ENCODE data around the gene EWSR1. TPM values are rescaled to one million over a fixed set of nuclear protein-coding genes. Genes with fewer than 3 reads are reported as not detected.

The EWSR1 gene
- total RNA-seq, 2 donors from 2014 or later = 344 to 348 TPM

DNA sequence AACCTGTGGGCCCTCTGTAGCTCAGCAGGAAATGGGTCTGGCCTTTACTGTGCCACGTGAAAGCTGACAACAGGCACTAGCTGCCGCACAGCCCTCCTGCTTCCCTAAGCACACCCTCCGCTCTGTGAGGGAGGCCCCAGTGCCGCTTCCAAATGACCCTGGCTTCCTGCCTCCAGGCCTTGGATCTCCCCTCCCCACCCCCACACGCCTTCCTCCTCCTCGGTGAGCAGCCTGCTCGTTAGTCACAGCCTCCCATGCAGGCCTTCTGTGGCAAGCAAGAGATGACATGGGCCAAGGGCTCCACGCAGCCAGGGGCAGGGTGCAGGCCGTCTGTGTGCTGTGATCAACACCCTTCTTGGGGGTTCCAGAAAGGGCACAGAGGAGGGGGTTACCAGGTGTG, 62.7 kb downstream of the EWSR1 start:
- Mint-ChIP-seq H3K4me3 (no peak overlapping the region), H3K36me3 (no peaks in the 10 kb centered on the region), H3K27me3 (no peaks in the 10 kb centered on the region), H3K27ac (no peak overlapping the region), H3K4me1 (ENCODE audit: low read depth in 2 of 2) (peaks cover 0 to under 1% of the 10 kb centered on the region in 2 donors), H3K9me3 (no peaks in the 10 kb centered on the region)
- ATAC-seq (no peak), DNase-seq (ENCODE audit: low spot score) (no peak)

DNA sequence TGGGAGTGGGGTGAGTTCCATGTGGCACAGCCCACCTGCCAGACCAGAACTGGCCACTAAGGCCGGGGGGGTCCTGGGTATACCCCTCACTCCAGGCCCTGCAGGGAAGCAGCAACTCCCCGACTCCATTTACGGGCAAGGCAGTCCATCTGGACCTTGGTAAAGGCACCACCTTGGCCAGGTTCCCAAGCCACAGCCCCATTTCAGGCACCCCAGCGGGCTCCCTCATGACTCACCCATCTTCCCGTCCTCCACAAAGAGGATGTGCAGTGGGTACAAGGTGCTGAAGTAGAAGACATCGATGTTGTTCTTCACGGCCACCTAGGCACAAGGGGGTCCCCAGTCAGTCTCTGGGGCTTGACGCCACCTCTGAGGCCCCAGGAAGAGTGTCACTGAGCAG, 63.1 kb downstream of the EWSR1 start:
- H3K27ac Mint-ChIP-seq = no peak overlapping the region
- no peak for DNase-seq (ENCODE audit: low spot score)
- H3K36me3 Mint-ChIP-seq = no peaks in the 10 kb centered on the region
- peaks cover 0 to 3% of the 10 kb centered on the region in 2 donors for H3K4me1 Mint-ChIP-seq (ENCODE audit: low read depth in 2 of 2)
- ATAC-seq = no peak
- H3K4me3 Mint-ChIP-seq = no peak overlapping the region
- H3K27me3 Mint-ChIP-seq = no peaks in the 10 kb centered on the region
- H3K9me3 Mint-ChIP-seq = no peaks in the 10 kb centered on the region

GRCh38 chr22:29331658-29332300, 63.7 kb downstream of the EWSR1 start:
- H3K27me3 Mint-ChIP-seq = no peaks in the 10 kb centered on the region
- no peak overlapping the region for H3K4me3 Mint-ChIP-seq
- no peak for DNase-seq (ENCODE audit: low spot score)
- H3K4me1 Mint-ChIP-seq (ENCODE audit: low read depth in 2 of 2) = peaks cover 0 to 3% of the 10 kb centered on the region in 2 donors
- H3K27ac Mint-ChIP-seq = no peak overlapping the region
- H3K36me3 Mint-ChIP-seq = no peaks in the 10 kb centered on the region
- ATAC-seq = no peak
- H3K9me3 Mint-ChIP-seq = no peaks in the 10 kb centered on the region

DNA sequence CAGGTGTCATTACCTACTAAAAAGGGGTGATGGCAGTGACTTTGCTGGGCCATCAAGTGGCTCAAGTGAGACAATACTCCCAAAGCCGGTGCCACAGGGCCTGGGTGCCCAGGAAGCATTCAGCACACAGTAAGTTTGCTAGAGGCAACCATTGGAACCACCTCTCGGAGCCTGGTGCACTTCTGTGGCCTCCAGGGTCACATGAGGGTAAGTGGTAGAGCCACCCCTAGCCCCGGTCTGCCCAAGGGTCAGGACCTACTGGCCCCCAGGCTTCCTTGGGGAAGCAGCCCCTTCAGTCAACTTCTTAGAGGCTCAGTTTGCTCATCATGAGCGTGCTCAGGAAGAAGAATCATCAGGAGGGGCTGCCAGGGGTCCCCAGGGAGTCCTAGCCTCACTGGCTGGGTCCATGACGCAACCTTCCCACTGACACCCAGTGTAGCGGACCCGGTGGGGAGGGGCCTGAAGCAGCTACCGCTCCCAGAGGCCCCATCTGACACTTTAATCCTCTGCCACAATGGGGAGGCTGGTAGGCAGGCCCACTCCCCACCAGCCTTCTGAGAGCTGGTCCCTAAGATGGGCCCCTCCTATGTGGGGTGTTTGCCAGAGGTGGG, 64.9 kb downstream of the EWSR1 start:
- H3K27ac Mint-ChIP-seq = no peak overlapping the region
- peaks cover 3% of the 10 kb centered on the region for H3K36me3 Mint-ChIP-seq
- no peaks in the 10 kb centered on the region for H3K27me3 Mint-ChIP-seq
- H3K9me3 Mint-ChIP-seq = no peaks in the 10 kb centered on the region
- DNase-seq (ENCODE audit: low spot score) = no peak
- H3K4me3 Mint-ChIP-seq = no peak overlapping the region
- no peak for ATAC-seq
- peaks cover 0 to 3% of the 10 kb centered on the region in 2 donors for H3K4me1 Mint-ChIP-seq (ENCODE audit: low read depth in 2 of 2)

- no peak for DNase-seq (ENCODE audit: low spot score)
- no peaks in the 10 kb centered on the region for H3K9me3 Mint-ChIP-seq
- ATAC-seq = no peak
- H3K4me1 Mint-ChIP-seq (ENCODE audit: low read depth in 2 of 2) = peaks cover 0 to 6% of the 10 kb centered on the region in 2 donors
- peaks cover 7% of the 10 kb centered on the region for H3K36me3 Mint-ChIP-seq
- H3K27ac Mint-ChIP-seq = no peak overlapping the region
- no peaks in the 10 kb centered on the region for H3K27me3 Mint-ChIP-seq
- no peak overlapping the region for H3K4me3 Mint-ChIP-seq
These were observed 66.1 kb downstream of the EWSR1 start for GRCh38 chr22:29334148-29334547.

GRCh38 chr22:29334696-29335344, 66.8 kb downstream of the EWSR1 start:
- H3K27ac Mint-ChIP-seq = no peak overlapping the region
- no peaks in the 10 kb centered on the region for H3K27me3 Mint-ChIP-seq
- ATAC-seq (no peak), DNase-seq (ENCODE audit: low spot score) (no peak)
- H3K9me3 Mint-ChIP-seq = no peaks in the 10 kb centered on the region
- peaks cover 7% of the 10 kb centered on the region for H3K36me3 Mint-ChIP-seq
- H3K4me1 Mint-ChIP-seq (ENCODE audit: low read depth in 2 of 2) = peaks cover 0 to 7% of the 10 kb centered on the region in 2 donors
- no peak overlapping the region for H3K4me3 Mint-ChIP-seq

DNA sequence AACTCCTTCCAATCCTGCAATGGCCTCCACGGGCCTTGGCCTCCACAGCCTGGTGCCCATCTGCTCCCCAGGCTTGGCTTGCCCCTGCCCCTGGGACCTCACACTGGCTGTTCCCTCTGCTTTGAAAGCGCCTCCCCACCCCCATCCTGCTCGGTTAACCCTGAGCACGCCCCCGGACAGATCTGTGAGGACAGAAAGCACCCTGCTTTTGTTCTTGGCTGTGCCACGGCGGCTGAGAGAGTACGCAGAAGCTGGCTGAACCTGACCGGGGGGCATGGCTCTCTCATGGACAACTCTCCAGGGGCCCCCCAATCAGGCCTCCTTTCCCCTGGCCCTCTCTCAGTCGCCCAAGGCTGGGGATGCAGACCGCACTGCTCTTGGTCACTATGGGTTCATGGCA, 67.6 kb downstream of the EWSR1 start:
- H3K27ac Mint-ChIP-seq = no peak overlapping the region

DNA sequence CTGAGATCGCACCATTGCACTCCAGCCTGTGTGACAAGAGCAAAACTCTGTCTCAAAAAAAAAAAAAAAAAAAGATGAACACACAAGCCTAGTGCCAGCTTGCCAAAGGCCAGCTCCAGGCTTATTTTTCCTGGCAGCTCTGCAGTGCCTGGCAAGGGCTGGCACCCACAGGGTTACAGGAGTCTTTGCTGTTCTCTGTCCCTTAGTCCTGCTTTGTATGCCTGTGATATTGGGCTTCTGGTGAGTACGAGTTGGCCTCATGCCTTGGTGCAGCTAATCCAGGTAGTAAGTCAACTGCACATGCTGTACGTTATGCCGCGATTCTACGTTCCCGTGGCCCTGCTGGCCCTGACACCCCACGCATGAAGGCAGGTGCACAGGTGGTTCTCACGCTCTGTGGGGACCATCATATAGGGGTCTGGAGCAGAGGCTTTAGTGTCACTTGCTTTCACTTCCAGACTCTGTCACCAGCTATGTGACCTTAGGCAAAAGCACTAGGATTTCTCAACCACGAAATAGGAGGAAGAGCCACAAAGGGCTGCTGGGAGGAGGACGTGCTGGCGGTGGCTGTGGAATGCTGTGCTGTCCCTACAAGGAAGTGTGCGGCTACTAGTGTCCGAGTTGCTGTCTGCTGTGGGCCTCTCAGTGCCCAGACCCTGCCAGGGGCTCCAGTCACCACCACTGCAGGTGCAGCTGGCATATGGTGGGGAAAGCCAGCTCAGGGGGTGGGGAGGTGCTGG, 68.9 kb downstream of the EWSR1 start:
- no peak overlapping the region for H3K27ac Mint-ChIP-seq
- H3K36me3 Mint-ChIP-seq = peaks cover 7% of the 10 kb centered on the region

More for the DNA sequence above, 67.6 kb downstream of the EWSR1 start:
- DNase-seq (ENCODE audit: low spot score) (no peak), ATAC-seq (no peak)
- Mint-ChIP-seq H3K9me3 (no peaks in the 10 kb centered on the region), H3K4me1 (ENCODE audit: low read depth in 2 of 2) (peaks cover 0 to 7% of the 10 kb centered on the region in 2 donors), H3K4me3 (no peak overlapping the region), H3K27me3 (no peaks in the 10 kb centered on the region), H3K36me3 (peaks cover 7% of the 10 kb centered on the region)

GRCh38 chr22:29337631-29338284, 69.7 kb downstream of the EWSR1 start:
- Mint-ChIP-seq H3K4me3 (no peak overlapping the region), H3K27ac (no peak overlapping the region), H3K4me1 (ENCODE audit: low read depth in 2 of 2) (peaks cover 0 to 7% of the 10 kb centered on the region in 2 donors), H3K9me3 (no peaks in the 10 kb centered on the region), H3K27me3 (no peaks in the 10 kb centered on the region), H3K36me3 (peaks cover 7% of the 10 kb centered on the region)
- DNase-seq (ENCODE audit: low spot score) = no peak
- no peak for ATAC-seq

More for the DNA sequence above, 68.9 kb downstream of the EWSR1 start:
- Mint-ChIP-seq H3K4me3 (no peak overlapping the region), H3K27me3 (no peaks in the 10 kb centered on the region), H3K4me1 (ENCODE audit: low read depth in 2 of 2) (peaks cover 0 to 7% of the 10 kb centered on the region in 2 donors), H3K9me3 (no peaks in the 10 kb centered on the region)
- DNase-seq (ENCODE audit: low spot score) (no peak), ATAC-seq (no peak)

DNA sequence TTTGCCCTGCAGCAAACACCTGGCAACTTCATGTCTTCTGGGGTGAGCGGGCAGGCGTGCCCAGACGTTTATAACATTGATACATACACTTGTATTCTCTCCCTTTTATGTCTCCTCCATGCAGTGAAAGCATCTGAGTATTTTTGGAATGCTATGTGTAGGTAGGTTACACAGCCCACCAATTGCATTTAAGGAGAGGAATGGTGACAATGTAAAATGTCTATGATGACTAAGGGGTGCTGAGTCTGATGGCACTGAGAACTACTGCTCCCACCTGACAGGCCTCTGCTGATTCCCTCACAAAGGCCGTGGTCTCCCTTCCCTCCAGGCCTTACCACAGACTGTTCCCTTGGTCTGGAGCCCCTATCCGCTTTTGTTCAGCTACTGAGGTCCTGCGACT, 70.3 kb downstream of the EWSR1 start:
- Mint-ChIP-seq H3K27ac (no peak overlapping the region), H3K36me3 (peaks cover 7% of the 10 kb centered on the region), H3K4me3 (no peak overlapping the region), H3K4me1 (ENCODE audit: low read depth in 2 of 2) (peaks cover 0 to 10% of the 10 kb centered on the region in 2 donors), H3K27me3 (no peaks in the 10 kb centered on the region), H3K9me3 (no peaks in the 10 kb centered on the region)
- ATAC-seq (no peak), DNase-seq (ENCODE audit: low spot score) (no peak)

GRCh38 chr22:29339381-29340235, 71.5 kb downstream of the EWSR1 start:
- Mint-ChIP-seq H3K4me1 (ENCODE audit: low read depth in 2 of 2) (peaks cover 0 to 10% of the 10 kb centered on the region in 2 donors), H3K36me3 (peaks cover 7% of the 10 kb centered on the region), H3K4me3 (no peak overlapping the region), H3K27me3 (no peaks in the 10 kb centered on the region), H3K9me3 (no peaks in the 10 kb centered on the region), H3K27ac (no peak overlapping the region)
- ATAC-seq (no peak), DNase-seq (ENCODE audit: low spot score) (no peak)

GRCh38 chr22:29340566-29340965, 72.5 kb downstream of the EWSR1 start:
- H3K36me3 Mint-ChIP-seq = peaks cover 7% of the 10 kb centered on the region
- H3K4me1 Mint-ChIP-seq (ENCODE audit: low read depth in 2 of 2) = peaks cover 0 to 10% of the 10 kb centered on the region in 2 donors
- no peak overlapping the region for H3K4me3 Mint-ChIP-seq
- DNase-seq (ENCODE audit: low spot score) (no peak), ATAC-seq (no peak)
- no peaks in the 10 kb centered on the region for H3K27me3 Mint-ChIP-seq
- no peaks in the 10 kb centered on the region for H3K9me3 Mint-ChIP-seq
- H3K27ac Mint-ChIP-seq = no peak overlapping the region

Measured in natural killer cell treated with Interleukin-12 subunit alpha and Interleukin-12 subunit beta and Interleukin-15 and Interleukin-18, amount 100 ng/mL, for 72 hours (primary cell).